HG02943 (cell line): ENCODE data around the gene EID2B.

Source experiments
- ATAC-seq: cut with Tn5 transposase; IDR thresholded peaks from one replicate; pipeline ENCODE4 v1.9.1; 2021; ENCODE audit warnings: mild to moderate bottlenecking, low read depth, moderate library complexity; ENCODE audit not compliant: unreplicated experiment

Gene EID2B

DNA sequence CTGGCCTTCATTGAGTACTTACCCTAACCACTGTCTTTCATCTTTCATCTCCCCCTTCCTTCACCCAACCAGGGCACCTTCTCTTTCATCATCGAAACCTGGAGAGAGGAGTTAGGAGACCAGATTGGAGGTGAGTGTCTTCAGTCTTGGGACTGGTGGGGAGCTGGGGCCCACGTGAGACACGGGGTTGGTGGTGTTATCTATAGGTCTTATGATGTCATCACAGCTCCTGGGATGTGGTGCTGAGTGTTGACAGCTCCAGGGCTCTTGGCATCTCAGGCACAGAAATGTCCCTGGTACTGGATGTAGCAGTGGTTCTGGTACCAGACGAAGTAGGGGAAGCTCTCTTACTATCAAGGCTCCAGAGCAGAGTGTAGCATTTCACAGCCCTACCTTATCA lies 32.1 kb downstream of the EID2B start:
- no peak for ATAC-seq

DNA sequence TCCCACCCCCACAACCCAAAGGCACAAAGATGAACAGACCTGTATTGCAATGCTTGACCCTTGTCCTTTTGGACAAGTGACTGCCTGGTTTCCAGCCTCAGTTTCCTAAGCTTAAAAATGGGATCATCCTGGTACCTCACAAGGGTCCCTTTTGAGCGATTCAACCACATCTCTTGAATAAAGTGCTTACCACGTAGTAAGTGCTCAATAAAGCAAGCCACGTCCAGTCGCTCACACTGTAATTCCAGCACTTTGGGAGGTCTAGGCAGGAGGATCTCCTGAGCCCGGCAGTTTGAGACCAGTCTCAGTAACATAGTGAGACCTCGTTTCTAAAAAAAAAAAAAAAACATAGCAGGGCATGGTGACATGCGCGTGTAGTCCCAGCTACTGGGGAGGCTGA lies 32.7 kb downstream of the EID2B start:
- no peak for ATAC-seq

- no peak for ATAC-seq
Measured at GRCh38 chr19:39498798-39499642, 33.6 kb downstream of the EID2B start, which contains the start of gene DLL3. Gene DLL3 (plus strand): TSS chr19:39498947. CDS start chr19:39498975, 28 bp downstream.

DNA sequence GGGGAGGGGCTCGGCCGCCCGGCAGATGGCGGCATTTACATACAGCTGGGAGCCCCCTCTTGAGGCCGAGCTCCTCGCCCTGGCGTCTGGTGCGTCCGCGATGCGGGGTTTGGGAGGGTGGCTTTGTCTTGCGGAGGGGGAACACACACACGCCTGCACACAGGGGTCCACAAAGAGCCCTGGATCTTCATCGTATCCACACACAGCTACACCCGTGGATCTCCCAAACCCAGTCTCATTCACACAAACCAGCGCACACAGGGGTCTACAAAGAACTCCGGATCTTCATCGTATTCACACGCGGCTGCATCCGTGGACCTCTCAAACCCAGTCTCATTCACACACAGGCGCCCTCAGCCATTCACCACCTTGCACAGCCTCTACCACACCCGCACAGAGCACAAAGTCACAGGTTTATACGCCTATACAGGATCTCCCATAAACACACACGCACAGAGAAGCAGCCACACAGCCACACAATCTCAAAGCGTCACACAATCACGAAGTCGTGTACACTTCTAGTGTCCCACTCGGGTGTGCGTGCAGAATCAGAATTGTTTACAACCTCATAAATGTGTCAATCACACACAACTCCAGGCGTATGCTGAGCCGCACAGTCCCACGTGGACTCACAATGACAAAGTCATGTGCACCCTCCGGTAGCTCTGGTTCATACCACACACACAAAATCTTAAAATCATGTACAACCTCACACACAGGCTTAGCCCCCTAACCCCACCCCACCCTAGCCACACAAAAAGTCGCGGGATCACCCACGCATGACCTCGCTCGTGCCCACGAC lies 34.5 kb downstream of the EID2B start:
- no peak for ATAC-seq

- no peak for ATAC-seq
Measured at GRCh38 chr19:39497701-39497995, 35.0 kb downstream of the EID2B start.

DNA sequence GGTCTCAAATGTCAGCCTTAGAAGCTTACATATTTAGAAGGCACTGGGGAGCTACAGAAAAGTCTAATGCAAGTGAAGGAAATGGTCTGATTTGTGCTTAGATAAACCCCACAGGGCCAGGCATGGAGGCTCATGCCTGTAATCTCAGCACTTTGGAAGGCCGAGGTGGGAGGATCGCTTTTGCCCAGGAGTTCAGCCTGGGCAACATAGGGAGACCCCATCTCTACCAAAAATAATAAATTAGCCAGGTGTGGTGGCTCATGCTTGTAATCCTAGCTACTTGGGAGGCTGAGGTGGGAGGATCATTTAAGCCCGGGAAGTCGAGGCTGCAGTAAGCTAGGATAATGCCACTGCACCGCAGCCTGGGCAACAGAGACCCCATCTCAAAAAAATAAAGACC lies 36.6 kb downstream of the EID2B start:
- no peak for ATAC-seq

DNA sequence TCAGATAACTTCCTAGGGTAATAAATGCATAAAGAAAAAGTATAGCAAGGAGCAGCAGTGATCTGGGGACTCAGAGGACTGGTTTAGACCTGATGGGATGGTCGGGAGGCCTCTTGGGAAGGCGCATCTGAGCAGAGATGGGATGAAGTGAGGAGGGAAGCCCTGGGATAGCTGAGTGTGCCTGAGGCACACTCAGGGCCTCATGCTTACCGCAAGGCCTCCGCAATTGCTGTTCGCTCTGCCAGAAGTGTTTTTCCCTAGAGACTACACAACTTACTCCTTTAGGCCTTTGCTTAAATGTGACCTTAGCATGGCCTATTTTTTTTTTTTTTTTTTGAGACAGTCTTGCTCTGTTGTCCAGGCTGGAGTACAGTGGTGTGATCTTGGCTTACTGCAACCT lies 38.0 kb downstream of the EID2B start:
- ATAC-seq, result no peak

DNA sequence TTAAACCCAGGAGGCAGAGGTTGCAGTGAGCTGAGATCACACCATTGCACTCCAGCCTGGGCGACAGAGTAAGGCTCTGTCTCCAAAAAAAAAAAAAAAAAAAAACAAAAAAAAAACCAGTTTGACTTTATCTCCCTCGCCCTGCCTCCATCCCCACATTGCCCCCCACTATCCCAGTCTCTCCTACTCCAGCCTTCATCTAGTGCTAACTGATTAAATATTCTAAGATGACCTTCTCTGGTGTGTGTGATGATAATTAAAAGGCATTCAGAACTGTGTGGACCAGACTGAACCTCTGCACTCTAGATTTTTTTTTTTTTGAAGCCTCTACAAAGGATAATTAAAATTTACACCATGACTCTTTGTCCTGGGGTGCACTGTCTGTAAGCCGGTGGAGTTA lies 39.9 kb downstream of the EID2B start:
- no peak for ATAC-seq

DNA sequence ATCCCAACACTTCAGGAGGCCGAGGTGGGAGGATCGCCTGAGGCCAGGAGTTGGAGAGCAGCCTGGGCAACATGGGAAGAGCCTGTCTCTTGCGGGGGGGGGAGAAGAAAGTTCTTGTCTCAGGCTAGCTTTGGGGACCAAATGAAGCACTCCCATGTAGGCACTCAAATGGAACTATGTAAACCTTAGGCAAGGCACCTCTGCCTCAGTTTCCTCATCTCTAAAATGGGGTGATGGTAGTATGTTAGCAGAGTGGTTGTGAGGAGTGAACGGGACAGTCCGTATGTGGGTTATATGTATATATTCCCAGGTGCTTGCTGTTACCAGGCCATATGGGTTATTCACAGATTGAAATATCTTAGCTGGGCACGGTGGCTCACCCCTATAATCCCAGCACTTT lies 40.4 kb downstream of the EID2B start:
- ATAC-seq, result no peak

DNA sequence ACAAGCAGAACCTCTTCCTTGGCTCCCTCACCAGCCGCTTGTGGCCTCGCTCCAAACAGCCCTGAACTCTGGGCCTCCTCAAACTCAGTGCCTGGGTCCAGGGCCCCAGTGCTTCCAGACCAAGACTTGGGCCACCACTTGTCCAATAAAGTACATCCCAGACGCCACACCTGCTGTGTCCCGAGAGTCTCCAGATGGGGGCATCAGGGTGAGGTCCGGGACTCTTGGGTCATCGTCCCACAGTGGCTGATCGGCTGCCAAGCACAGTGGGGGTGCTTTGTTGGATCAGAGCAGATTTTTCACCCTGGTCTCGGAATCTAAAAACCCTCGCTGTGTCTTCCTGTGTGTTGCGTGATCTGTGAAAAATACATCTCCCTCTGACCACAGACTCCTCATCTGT lies 42.9 kb downstream of the EID2B start:
- ATAC-seq, result no peak

DNA sequence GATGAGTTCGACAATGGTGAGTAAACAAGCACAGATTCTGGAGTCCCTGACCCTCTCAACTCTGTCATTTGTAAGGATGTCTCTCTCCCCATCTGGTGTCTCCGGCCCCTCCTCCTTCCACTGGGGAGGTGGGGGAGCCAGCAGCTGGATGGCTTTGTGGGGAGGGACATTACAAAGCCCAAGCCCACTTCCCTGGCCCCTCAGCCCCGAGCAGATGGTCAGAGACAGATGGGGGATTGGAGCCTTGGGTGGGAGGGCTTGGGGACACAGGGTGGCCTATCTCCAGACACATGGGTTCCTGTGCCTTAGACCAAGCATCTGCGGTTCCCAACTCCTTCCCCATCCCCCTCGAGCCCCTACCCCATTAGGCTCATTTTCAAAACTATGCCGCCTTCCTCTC lies 49.5 kb downstream of the EID2B start:
- no peak for ATAC-seq

- ATAC-seq, result no peak
Measured at GRCh38 chr19:39481676-39482075, 51.0 kb downstream of the EID2B start.

DNA sequence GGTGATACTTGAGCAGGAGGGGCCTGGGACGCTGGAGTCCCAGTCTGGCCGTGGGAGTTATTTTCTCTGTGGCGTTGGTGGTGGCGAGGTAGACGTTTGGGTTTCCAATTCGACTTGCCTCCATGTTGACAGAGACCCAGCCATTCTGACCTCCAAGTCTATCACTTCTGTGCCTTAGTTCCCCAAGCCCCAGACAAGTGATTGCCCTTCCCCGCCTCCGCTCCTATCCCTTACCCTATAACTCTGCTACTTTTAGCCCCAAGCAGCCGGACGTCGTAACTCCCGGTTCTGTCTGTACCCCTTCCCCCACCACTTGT lies 51.5 kb downstream of the EID2B start:
- ATAC-seq, result peak; percentile 4
